Head of caudate nucleus (tissue), 42 donors: ENCODE measurements around the gene MLXIPL.
"Not testable (repeated sequence)": the region's sequence is repeated elsewhere in the genome, so short reads cannot be mapped to it uniquely, and the experiment has no call there.

Source experiments
- DNase-seq, 42 donors: peaks; one replicate each; pipeline versions ENCODE4 v3.0.0 to v3.0.0-alpha.2; 2020 to 2021; ENCODE audit warnings: mixed read lengths in 7 of 42
- intact Hi-C: fragments of 100-400 bp; cut with DNase I; formaldehyde crosslinking; loops from one replicate; pipeline ENCODE4 v1.15.0; 2022

MLXIPL gene

DNA sequence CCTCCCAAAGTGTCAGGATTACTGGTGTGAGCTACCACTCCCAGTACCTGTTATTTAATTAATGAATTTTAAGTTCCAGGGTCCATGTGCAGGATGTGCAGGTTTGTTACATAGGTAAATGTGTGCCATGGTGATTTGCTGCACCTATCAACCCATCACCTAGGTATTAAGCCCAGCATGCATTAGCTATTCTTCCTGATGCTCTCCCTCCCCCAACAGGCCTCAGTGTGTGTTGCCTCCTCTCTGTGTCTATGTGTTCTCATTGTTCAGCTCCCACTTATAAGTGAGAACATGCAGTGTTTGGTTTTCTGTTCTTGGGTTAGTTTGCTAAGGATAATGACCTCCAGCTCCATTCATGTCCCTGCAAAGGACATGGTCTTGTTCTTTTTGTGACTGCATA is 57.9 kb downstream of the MLXIPL start:
- DNase-seq, intact Hi-C loops: not testable (repeated sequence)

DNA sequence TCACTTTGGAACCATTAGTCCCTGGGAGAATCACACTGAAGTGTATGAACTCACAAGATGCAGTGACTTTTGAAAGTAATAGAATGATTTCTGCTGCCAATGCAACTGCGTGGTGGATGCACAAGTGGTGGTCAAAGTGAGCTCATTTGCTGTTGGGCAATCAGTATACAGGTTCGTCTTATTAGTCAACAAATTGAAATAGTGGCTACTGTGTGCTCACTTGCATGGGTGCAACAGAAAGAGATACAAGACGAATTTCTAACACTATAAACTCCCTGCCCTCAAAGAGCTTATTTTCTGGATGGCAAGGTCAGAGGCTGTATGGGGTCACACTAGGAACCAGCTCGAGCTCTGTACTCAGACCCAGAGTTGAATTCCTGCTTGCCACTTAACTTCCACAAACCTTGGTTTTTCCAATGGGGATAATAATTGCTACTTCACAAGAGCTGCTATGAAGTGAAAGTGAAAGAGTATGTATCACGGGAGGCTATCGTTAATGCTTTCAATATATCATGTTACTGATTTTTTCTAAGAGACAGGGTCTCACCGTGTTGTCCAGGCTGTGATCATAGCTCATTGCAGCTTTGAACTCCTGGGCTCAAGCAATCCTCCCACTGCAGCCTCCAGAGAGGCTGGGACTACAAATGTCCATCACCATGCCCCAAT is 58.5 kb downstream of the MLXIPL start:
- intact Hi-C loops, result no loop called here
- DNase-seq, result no peak

DNA sequence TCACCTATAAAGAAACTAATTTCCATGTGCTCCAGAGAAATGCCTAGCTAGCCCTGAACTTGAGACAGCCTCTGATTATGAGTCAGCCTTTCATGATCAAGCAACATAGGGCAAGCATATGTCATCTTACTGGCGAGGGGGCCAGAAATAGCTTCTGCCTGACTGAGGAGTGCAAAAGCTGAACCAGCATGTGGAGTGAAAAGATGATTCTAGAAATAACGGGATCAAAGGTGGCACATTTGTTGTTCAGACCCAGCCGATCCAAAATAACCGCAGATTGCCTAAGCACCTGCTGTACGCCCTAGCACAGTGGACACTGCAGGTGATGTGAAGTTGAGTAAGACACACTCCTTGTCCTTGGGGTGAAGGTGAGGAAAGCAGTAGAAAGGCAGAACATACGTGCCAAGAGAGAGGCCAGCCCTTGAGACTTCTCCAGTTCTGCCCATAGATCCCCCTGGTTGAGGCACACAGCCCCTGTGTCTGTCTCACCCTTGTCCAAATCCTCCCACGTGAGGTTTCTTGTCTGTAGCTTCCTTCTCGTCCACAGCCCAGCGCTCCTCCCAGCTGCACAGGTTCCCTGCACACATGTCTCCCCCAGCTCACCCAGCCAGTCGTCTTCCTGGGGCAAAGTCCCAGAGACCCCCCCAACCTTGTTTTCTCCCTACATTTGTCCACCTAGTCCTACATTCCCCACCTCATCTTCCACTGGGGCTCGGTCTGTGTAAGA is 64.0 kb downstream of the MLXIPL start:
- DNase-seq, result peak in 9 of 42 donors; percentile 12 to 58 (median 22)

DNA sequence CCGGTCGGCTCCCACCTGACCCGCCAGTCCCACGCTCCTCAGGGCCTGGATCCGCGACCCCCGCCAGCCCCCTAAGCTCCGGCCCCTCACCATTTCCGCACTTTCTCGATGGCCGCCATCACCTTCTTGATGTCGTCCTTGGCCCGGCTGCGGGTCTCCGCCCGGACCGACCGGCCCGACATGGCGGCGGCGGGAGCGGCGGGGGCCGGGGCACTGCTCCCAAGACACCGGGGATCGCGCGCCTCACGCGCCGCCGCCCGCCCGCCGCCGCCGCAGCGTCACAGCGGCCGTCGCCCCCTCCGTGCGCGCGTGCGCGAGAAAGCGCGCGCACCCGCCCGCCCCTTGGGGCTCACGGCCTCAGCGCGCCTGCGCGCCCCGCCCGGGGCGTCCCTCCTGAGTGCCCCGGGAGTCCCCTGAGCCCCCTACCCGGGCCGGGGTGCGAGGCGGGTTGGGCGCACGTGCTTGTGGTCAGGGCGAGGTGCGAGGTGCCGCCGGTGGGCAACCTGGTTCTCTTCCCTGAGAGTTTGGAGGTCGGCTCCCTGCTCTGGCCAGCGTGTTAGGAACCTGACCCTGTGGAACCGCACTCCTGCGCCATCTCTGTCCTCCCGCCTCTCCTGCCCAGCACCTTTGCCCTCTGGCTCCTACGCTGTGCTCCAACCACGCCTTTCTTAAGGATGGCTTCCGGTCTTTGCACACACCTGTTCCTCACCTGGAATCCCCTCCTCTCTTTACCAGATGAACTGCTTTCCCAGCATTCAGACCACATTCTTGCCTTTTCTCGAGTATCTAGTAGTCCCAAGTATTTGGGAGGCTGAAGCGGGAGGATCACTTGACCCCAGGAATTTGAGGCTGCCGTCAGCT is 66.7 kb downstream of the MLXIPL start, which contains the start of gene BCL7B:
Gene BCL7B (minus strand): TSS at position 294 of the 861 bp plus-strand sequence. CDS start 112 bp downstream, at position 182.
- peak; percentile 25 to 84 (median 70) for DNase-seq
- intact Hi-C loops, result loop anchor here (2.0 kb wide), 1 partner anchor 35 kb away; the partner anchor contains the start of gene BAZ1B

More for the DNA sequence above, 64.0 kb downstream of the MLXIPL start:
- intact Hi-C loops, result no loop called here

DNA sequence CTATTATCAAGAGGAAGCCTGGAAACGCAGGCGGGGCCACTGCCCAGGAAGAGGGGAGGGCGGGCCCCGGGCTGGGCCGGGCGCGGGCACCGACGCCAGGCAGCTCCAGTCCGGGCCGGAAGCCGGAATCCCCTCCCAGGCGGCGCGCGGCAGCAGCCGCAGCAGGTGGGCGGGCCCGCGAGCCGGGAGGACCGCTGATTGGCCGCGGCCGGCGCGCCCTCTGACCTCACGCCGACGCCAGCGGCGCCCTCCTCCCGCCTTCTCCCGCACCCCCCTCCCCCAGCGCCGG is 67.3 kb downstream of the MLXIPL start:
- DNase-seq, result peak; percentile 75 to 98 (median 93)
- intact Hi-C loops, result loop anchor here (2.0 kb wide), 1 partner anchor 34 kb away; the partner anchor contains the start of gene BAZ1B

DNA sequence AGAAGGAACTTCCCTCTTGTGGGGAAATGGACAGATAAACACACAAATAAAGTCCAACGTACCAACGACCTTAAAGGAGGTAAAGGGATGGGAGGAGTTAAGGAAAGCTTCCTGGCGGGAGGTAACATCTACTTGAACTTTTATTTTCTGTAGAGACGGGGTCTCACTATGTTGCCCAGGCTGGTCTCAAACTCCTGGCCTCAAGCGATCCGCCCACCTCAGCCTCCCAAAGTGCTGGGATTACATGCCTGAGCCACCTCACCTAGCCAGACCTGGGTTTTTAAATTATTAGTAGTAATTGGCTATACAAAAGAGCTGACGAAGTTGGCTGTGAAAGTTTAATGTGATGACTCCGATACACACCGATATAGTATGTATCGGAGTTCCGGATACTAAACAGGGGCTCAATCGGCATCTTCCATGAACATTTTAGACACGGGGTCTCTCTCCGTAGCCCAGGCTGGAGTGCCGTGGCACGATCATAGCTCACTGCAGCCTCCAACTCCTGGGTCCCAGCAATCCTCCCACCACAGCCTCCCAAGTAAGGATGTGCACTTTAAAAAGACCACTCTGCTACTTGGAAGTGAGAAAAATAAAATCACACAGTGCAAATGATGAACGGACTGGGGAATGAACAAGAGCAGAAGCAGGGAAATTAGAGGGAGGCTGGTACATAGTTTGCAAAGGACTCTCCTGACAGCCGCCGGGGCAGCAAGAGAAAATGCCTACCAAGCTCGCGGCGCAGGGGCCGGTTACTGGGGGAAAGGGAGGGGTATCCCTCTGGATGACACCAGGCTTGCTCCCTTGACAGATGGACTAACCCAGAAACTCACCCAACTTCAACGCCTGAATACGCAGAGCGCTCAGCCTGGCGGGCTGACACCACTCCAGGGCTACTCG is 67.9 kb downstream of the MLXIPL start:
- intact Hi-C loops, result loop anchor here (2.0 kb wide), 1 partner anchor 34 kb away; the partner anchor contains the start of gene BAZ1B
- no peak for DNase-seq

DNA sequence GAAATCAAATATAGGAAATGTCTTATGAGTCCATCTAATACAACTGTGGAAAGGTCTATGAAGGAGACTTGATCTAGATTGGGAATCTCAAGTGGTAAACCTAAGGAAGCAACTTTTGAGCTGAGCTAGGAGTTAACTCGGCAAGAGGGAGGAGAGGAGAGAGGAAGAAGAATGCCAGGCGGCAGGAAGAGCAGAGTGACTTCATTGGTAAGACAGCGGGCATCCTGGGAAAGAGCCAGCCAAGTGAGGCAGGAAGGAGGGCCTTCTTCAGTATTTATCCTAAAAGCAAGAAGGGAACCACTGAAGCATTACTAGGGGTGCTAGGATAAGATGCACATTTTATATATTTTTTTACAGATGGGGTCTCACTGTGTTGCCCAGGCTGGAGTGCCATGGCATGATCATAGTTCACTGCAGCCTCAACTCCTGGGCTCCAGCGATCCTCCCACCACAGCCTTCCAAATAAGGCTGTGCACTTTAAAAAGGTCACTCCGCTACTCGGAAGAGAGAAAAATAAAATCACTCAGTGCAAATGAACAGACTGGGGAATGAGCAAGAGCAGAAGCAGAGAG is 68.8 kb downstream of the MLXIPL start:
- DNase-seq, result no peak
- intact Hi-C loops, result no loop called here

DNA sequence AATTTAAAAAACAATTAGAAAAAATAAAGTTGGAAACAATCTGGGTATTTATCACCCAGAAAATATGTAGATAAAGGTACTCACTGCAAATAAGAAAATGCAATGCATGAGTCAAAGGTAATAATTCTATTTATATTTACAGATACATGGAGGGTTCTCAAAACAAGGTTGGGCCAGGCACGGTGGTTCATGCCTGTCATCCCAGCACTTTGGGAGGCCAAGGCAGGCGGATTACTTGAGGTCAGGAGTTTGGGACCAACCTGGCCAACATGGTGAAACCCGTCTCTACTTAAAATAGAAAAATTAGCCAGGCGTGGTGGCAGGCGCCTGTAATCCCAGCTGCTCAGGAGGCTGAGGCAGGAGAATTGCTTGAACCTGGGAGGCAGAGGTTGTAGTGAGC is 74.2 kb downstream of the MLXIPL start:
- DNase-seq, intact Hi-C loops: not testable (repeated sequence)

DNA sequence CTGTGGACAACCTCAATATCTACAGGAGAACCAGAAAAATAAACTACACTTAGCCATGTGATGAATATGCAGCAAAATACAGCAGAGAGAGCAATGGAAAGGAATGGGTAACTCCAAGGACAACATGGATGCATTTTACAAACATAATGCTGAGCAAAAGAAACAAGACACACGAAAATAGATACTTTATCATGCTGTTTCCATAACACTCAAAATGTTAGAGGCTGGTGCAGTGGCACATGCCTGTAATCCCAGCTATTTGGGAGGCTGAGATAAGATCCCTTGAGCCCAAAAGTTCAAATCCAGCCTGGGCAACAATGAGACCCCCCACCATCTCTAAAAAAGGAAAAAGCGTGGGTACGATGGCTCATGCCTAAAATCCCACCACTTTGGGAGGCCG is 75.1 kb downstream of the MLXIPL start:
- DNase-seq, result no peak
- intact Hi-C loops, result no loop called here

DNA sequence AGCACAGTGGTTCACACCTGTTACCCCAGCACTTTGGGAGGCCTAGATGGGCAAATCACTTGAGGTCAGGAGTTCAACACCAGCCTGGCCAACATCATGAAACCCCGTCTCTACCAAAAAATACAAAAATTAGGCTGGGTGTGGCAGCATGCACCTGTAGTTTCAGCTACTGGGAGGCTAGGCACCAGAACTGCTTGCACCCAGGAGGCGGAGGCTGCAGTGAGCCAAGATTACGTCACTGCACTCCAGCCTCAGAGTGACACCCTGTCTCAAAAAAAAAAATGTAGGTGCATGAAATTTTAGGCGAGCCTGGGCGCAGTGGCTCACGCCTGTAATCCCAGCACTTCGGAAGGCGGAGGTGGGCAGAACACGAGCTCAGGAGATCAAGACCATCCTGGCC is 76.5 kb downstream of the MLXIPL start:
- DNase-seq, result peak in 41 of 42 donors; percentile 15 to 84 (median 52)
- intact Hi-C loops, result no loop called here

DNA sequence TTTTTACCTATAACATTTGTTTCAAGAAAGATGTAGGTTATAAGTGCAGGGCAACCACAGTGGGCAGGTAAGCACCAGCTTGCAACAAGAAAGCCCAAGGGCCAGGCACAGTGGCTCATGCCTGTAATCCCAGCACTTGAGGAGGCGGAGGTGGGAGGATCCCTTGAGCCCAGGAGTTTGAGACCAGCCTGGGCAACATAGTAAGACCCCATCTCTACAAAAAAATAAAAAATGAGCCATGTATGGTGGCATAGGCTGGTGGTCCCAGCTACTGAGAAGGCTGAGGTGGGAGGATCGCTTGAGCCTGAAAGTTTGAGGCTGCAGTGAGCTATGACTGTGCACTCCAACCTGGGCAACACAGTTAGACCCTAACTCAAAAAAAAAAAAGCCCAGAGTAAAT is 79.6 kb downstream of the MLXIPL start:
- no peak for DNase-seq
- intact Hi-C loops, result no loop called here
